K562 (cell line): Measurements from ENCODE around the gene EEFSEC. TPM values are rescaled to one million over a fixed set of nuclear protein-coding genes. Genes with fewer than 3 reads are reported as not detected.

Source experiments
- DMBX1 ChIP-seq: fragments of 250-450 bp; sonication (Bioruptor Pico); IDR thresholded peaks from 2 replicates; pipeline ENCODE4 v1.8.0; 2022; ENCODE audit warnings: inconsistent platforms, mild to moderate bottlenecking, moderate library complexity, borderline replicate concordance
- FOXK2 ChIP-seq, 2 experiments: fragments of 450-650 bp; IDR thresholded peaks in 1 of 2; conservative IDR thresholded peaks in 1 of 2; 2 replicates each; pipeline ENCODE4 v1.6.1; 2016; ENCODE audit warnings: low read depth in 2 of 2, mild to moderate bottlenecking in 1 of 2
- HMGN3 ChIP-seq: IDR thresholded peaks from 2 replicates; pipeline ENCODE4 v1.6.1; 2011; ENCODE audit warnings: borderline replicate concordance, low read depth, mild to moderate bottlenecking, mixed read lengths, low read length; ENCODE audit not compliant: insufficient read length; ENCODE audit errors: extremely low read depth
- MEIS2 ChIP-seq: fragments of 450-650 bp; IDR thresholded peaks from 2 replicates; pipeline ENCODE4 v1.6.1; 2014; ENCODE audit warnings: mild to moderate bottlenecking; ENCODE audit not compliant: partially characterized antibody
- NFRKB ChIP-seq: fragments of 450-650 bp; IDR thresholded peaks from 2 replicates; pipeline ENCODE4 v1.6.1; 2016; ENCODE audit warnings: low read depth
- PURB ChIP-seq: sonication (generic); formaldehyde crosslinking; IDR thresholded peaks from 2 replicates; pipeline ENCODE4 v1.9.0; 2021; ENCODE audit warnings: low read depth, mild to moderate bottlenecking, missing genetic modification reagents
- SMAD4 ChIP-seq: fragments of 250-450 bp; sonication (Bioruptor Pico); conservative IDR thresholded peaks from 2 replicates; pipeline ENCODE4 v1.8.0; 2021; ENCODE audit warnings: inconsistent platforms, mild to moderate bottlenecking, moderate library complexity
- TSC22D4 ChIP-seq: fragments of 450-650 bp; IDR thresholded peaks from 2 replicates; pipeline ENCODE4 v1.6.1; 2016; ENCODE audit warnings: missing genetic modification characterization, missing biosample characterization, control low read depth
- ZBTB7A ChIP-seq: IDR thresholded peaks from 2 replicates; pipeline ENCODE4 v1.6.1; 2011; ENCODE audit warnings: low read depth, mild to moderate bottlenecking, low read length, moderate library complexity, borderline replicate concordance; ENCODE audit not compliant: control insufficient read depth
- polyA plus RNA-seq, 8 experiments: library from polyadenylated mRNA; depleted of rRNA in 4 of 8; stranded (reverse) in 5 of 8; unstranded in 3 of 8; fragments of >200 nt; fragmentation: Nextera tagmentation in 2 of 8; fragmentation: Illumina TruSeq in 1 of 8; extraction: Ambion mirVana in 2 of 8; extraction: Trizol in 1 of 8; gene quantifications; 2 replicates each; pipeline versions ENCODE4 v1.2.1 to v1.2.3, GENCODE V29; 2011 to 2014; ENCODE audit warnings: inconsistent platforms in 1 of 8, missing spikeins in 1 of 8
- total RNA-seq, 7 experiments: library from RNA; depleted of rRNA in 6 of 7; stranded (reverse); fragments of >200 nt in 6 of 7; fragmentation: Illumina TruSeq in 2 of 7; extraction: Trizol in 2 of 7; gene quantifications; 2 replicates each; pipeline versions ENCODE4 v1.2.1 to v1.2.3, GENCODE V29; 2011 to 2021; ENCODE audit warnings: low replicate concordance in 1 of 7
- TF ChIP-seq, protein P1 (sequence below): fragments of 250-450 bp; sonication (Bioruptor Pico); IDR thresholded peaks from 2 replicates; pipeline ENCODE4 v1.4.0; 2020; ENCODE audit warnings: mild to moderate bottlenecking
- TF ChIP-seq, protein P2 (sequence below), 2 experiments: fragments of 450-650 bp; IDR thresholded peaks; 2 replicates each; pipeline ENCODE4 v1.6.1; 2018; ENCODE audit warnings: mild to moderate bottlenecking in 2 of 2, low read depth in 1 of 2; ENCODE audit not compliant: partially characterized antibody in 2 of 2
- TF ChIP-seq, protein P3 (sequence below): fragments of 250-450 bp; sonication (Bioruptor Pico); IDR thresholded peaks from 2 replicates; pipeline ENCODE4 v1.4.0; 2020; ENCODE audit warnings: mild to moderate bottlenecking, moderate library complexity, borderline replicate concordance
- TF ChIP-seq, protein P4 (sequence below): fragments of 200-800 bp; sonication (Bioruptor generic); IDR thresholded peaks from 2 replicates; pipeline ENCODE4 v1.6.1; 2017; ENCODE audit warnings: missing genetic modification characterization, missing compliant biosample characterization

The EEFSEC gene
- total and polyA plus RNA-seq, 9 of the 15 experiments (the other 6 are each of a cell fraction or from before 2014, with no cell fraction given), result 0.35 to 11.8 (median 7.7) TPM

DNA sequence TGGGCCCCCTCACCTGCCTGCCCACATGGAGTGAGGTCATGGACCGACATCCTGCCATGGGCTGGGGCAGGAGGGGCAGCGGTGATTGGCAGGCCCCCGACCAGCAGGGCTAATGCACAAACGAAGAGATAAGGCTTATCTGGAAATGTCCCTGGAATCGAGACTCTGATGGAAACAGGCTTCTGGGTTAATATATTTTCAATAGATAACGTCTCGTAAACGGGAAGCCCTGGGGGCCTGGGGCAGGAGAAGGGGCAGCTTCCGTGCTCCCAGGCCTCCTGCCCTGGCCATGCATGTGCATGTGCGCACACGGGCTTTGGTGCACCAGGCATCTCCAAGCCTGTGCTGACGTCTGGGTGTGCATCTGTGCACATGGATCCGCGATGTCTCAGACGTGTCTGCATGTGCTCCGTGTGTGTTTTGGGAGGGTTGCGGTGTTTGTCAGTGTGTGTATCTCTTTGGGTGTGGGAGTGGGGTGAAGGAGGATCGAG, 258.3 kb downstream of the EEFSEC start (continued):
- TF ChIP-seq SMAD4 (CRISPR knock-in tag) (peak; percentile 64), HMGN3 (peak; percentile 75), PURB (CRISPR knock-in tag) (no peak), NFRKB (0 out of 2 replicates have a peak, but pooled peaks have one; percentile 44), MEIS2 (peak; percentile 59), ZBTB7A (no peak), TSC22D4 (tag) (no peak), DMBX1 (CRISPR knock-in tag) (0 out of 2 replicates have a peak, but pooled peaks have one; percentile 37), FOXK2 (conservative IDR thresholded peaks at IDR 0.05 in 1 of 2, IDR thresholded peaks at IDR 0.05 in 1 of 2; ENCODE audit: low read depth in 2 of 2) (no peak)
- TF ChIP-seq, protein P1, sequence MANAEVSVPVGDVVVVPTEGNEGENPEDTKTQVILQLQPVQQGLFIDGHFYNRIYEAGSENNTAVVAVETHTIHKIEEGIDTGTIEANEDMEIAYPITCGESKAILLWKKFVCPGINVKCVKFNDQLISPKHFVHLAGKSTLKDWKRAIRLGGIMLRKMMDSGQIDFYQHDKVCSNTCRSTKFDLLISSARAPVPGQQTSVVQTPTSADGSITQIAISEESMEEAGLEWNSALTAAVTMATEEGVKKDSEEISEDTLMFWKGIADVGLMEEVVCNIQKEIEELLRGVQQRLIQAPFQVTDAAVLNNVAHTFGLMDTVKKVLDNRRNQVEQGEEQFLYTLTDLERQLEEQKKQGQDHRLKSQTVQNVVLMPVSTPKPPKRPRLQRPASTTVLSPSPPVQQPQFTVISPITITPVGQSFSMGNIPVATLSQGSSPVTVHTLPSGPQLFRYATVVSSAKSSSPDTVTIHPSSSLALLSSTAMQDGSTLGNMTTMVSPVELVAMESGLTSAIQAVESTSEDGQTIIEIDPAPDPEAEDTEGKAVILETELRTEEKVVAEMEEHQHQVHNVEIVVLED (CRISPR knock-in tag), result no peak
- TF ChIP-seq, protein P2, sequence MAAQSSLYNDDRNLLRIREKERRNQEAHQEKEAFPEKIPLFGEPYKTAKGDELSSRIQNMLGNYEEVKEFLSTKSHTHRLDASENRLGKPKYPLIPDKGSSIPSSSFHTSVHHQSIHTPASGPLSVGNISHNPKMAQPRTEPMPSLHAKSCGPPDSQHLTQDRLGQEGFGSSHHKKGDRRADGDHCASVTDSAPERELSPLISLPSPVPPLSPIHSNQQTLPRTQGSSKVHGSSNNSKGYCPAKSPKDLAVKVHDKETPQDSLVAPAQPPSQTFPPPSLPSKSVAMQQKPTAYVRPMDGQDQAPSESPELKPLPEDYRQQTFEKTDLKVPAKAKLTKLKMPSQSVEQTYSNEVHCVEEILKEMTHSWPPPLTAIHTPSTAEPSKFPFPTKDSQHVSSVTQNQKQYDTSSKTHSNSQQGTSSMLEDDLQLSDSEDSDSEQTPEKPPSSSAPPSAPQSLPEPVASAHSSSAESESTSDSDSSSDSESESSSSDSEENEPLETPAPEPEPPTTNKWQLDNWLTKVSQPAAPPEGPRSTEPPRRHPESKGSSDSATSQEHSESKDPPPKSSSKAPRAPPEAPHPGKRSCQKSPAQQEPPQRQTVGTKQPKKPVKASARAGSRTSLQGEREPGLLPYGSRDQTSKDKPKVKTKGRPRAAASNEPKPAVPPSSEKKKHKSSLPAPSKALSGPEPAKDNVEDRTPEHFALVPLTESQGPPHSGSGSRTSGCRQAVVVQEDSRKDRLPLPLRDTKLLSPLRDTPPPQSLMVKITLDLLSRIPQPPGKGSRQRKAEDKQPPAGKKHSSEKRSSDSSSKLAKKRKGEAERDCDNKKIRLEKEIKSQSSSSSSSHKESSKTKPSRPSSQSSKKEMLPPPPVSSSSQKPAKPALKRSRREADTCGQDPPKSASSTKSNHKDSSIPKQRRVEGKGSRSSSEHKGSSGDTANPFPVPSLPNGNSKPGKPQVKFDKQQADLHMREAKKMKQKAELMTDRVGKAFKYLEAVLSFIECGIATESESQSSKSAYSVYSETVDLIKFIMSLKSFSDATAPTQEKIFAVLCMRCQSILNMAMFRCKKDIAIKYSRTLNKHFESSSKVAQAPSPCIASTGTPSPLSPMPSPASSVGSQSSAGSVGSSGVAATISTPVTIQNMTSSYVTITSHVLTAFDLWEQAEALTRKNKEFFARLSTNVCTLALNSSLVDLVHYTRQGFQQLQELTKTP (IDR thresholded peaks at IDR 0.05; ENCODE audit: low read depth in 1 of 2, partially characterized antibody in 2 of 2), result peak in 1 of 2 experiments; percentile 32
- TF ChIP-seq, protein P3, sequence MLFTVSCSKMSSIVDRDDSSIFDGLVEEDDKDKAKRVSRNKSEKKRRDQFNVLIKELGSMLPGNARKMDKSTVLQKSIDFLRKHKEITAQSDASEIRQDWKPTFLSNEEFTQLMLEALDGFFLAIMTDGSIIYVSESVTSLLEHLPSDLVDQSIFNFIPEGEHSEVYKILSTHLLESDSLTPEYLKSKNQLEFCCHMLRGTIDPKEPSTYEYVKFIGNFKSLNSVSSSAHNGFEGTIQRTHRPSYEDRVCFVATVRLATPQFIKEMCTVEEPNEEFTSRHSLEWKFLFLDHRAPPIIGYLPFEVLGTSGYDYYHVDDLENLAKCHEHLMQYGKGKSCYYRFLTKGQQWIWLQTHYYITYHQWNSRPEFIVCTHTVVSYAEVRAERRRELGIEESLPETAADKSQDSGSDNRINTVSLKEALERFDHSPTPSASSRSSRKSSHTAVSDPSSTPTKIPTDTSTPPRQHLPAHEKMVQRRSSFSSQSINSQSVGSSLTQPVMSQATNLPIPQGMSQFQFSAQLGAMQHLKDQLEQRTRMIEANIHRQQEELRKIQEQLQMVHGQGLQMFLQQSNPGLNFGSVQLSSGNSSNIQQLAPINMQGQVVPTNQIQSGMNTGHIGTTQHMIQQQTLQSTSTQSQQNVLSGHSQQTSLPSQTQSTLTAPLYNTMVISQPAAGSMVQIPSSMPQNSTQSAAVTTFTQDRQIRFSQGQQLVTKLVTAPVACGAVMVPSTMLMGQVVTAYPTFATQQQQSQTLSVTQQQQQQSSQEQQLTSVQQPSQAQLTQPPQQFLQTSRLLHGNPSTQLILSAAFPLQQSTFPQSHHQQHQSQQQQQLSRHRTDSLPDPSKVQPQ (CRISPR knock-in tag), result 0 out of 2 replicates have a peak, but pooled peaks have one; percentile 11
- TF ChIP-seq, protein P4, sequence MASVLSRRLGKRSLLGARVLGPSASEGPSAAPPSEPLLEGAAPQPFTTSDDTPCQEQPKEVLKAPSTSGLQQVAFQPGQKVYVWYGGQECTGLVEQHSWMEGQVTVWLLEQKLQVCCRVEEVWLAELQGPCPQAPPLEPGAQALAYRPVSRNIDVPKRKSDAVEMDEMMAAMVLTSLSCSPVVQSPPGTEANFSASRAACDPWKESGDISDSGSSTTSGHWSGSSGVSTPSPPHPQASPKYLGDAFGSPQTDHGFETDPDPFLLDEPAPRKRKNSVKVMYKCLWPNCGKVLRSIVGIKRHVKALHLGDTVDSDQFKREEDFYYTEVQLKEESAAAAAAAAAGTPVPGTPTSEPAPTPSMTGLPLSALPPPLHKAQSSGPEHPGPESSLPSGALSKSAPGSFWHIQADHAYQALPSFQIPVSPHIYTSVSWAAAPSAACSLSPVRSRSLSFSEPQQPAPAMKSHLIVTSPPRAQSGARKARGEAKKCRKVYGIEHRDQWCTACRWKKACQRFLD (CRISPR knock-in tag), result 0 out of 2 replicates have a peak, but pooled peaks have one; percentile 20
